OCI-LY3 (cell line): ENCODE results near the gene MTFR1L.

Experiments used
- CTCF ChIP-seq: fragments of 200-600, 300-600 bp; sonication (generic); IDR thresholded peaks from 2 replicates; pipeline ENCODE4 v1.5.1; 2014; ENCODE audit warnings: antibody characterized with exemption, low read length, low read depth
- EZH2phosphoT487 ChIP-seq: fragments of 200-600 bp; shearing (Covaris generic); IDR thresholded peaks from 2 replicates; pipeline ENCODE4 v1.6.1; 2018; ENCODE audit warnings: antibody characterized with exemption, mixed run types, low read depth

- TF ChIP-seq CTCF (no peak), EZH2phosphoT487 (no peak)
These were observed 1.2 kb upstream of the MTFR1L start for GRCh38 chr1:25818569-25818968.
